NCI-H526 (cell line): Measurements from ENCODE around the gene PIK3CG.

Experiments
- DNase-seq, 2 experiments: peaks; one replicate each; lab custom pipeline; 2025; lab: John Stamatoyannopoulos, UW

PIK3CG gene

GRCh38 chr7:106858618-106859532 lies 6.2 kb upstream of the PIK3CG start:
- DNase-seq, result no peak

GRCh38 chr7:106862317-106863089 lies 2.6 kb upstream of the PIK3CG start:
- no peak for DNase-seq

- DNase-seq, result peak in 1 of 2 experiments; percentile 16
Measured at GRCh38 chr7:106863274-106863997, 1.6 kb upstream of the PIK3CG start.

GRCh38 chr7:106864298-106865081 lies 592 bp upstream of the PIK3CG start:
- DNase-seq, result peak in 1 of 2 experiments; percentile 34

- no peak for DNase-seq
Measured at GRCh38 chr7:106866298-106867281, 1.5 kb downstream of the PIK3CG start.

GRCh38 chr7:106867641-106868351 lies 2.7 kb downstream of the PIK3CG start:
- DNase-seq, result no peak

GRCh38 chr7:106868364-106868763 lies 3.3 kb downstream of the PIK3CG start:
- DNase-seq, result no peak

- no peak for DNase-seq
Measured at GRCh38 chr7:106869954-106870353, 4.9 kb downstream of the PIK3CG start.

GRCh38 chr7:106870528-106870927 lies 5.4 kb downstream of the PIK3CG start:
- no peak for DNase-seq

GRCh38 chr7:106870983-106871410 lies 5.9 kb downstream of the PIK3CG start:
- no peak for DNase-seq

- peak; percentile 7 to 18 for DNase-seq
Measured at GRCh38 chr7:106871793-106872571, 6.9 kb downstream of the PIK3CG start.

GRCh38 chr7:106872763-106873162 lies 7.7 kb downstream of the PIK3CG start:
- DNase-seq, result no peak

GRCh38 chr7:106874076-106874475 lies 9.0 kb downstream of the PIK3CG start:
- DNase-seq, result no peak

- DNase-seq, result no peak
Measured at GRCh38 chr7:106875508-106875907, 10.4 kb downstream of the PIK3CG start.

GRCh38 chr7:106878748-106879439 lies 13.8 kb downstream of the PIK3CG start:
- DNase-seq, result no peak

- DNase-seq, result no peak
Measured at GRCh38 chr7:106881984-106882383, 16.9 kb downstream of the PIK3CG start.

GRCh38 chr7:106883456-106884026 lies 18.5 kb downstream of the PIK3CG start:
- DNase-seq, result peak; percentile 96 to 99

- no peak for DNase-seq
Measured at GRCh38 chr7:106885652-106886051, 20.6 kb downstream of the PIK3CG start.
